GM12878 (cell line): ENCODE results near the gene ADAM15. TPM values are rescaled to one million over a fixed set of nuclear protein-coding genes. Genes with fewer than 3 reads are reported as not detected.

ENCODE experiments used
- E2F4 ChIP-seq: IDR thresholded peaks from 2 replicates; pipeline ENCODE4 v1.6.1; 2012; ENCODE audit warnings: low read depth, low read length, improper control_type of control experiment
- EZH2 ChIP-seq: IDR thresholded peaks from 2 replicates; pipeline ENCODE4 v1.6.1; 2012; ENCODE audit warnings: low read depth, mild to moderate bottlenecking, control low read depth, inconsistent platforms, low read length, borderline replicate concordance; ENCODE audit not compliant: control insufficient read depth
- HDAC6 ChIP-seq: fragments of 200-600 bp; sonication (generic); IDR thresholded peaks from one replicate; pipeline ENCODE4 v1.8.0; 2017; ENCODE audit warnings: antibody characterized with exemption; ENCODE audit not compliant: unreplicated experiment
- HSF1 ChIP-seq: fragments of 150-350 bp; IDR thresholded peaks from 2 replicates; pipeline ENCODE4 v1.6.1; 2014; ENCODE audit warnings: mild to moderate bottlenecking, low read depth, low read length
- IRF4 ChIP-seq: IDR thresholded peaks from 2 replicates; pipeline ENCODE4 v1.6.1; 2011; ENCODE audit warnings: low read depth, low read length
- MTA3 ChIP-seq: IDR thresholded peaks from 2 replicates; pipeline ENCODE4 v1.6.1; 2012; ENCODE audit warnings: low read length, inconsistent platforms, borderline replicate concordance
- MYB ChIP-seq: fragments of 150-350 bp; IDR thresholded peaks from 2 replicates; pipeline ENCODE4 v1.6.1; 2014; ENCODE audit warnings: mild to moderate bottlenecking, low read depth, low read length, borderline replicate concordance
- NR2C2 ChIP-seq: IDR thresholded peaks from 2 replicates; pipeline ENCODE4 v1.6.1; 2011; ENCODE audit warnings: borderline replicate concordance, low read depth; ENCODE audit not compliant: control insufficient read depth, insufficient read length
- REST ChIP-seq: IDR thresholded peaks from 2 replicates; pipeline ENCODE4 v1.6.1; 2012; ENCODE audit warnings: mild to moderate bottlenecking, low read depth, low read length
- TAF1 ChIP-seq: IDR thresholded peaks from 2 replicates; pipeline ENCODE4 v1.6.1; 2011; ENCODE audit warnings: mild to moderate bottlenecking, low read depth, low read length, borderline replicate concordance
- polyA plus RNA-seq, 11 experiments: library from polyadenylated mRNA; depleted of rRNA in 4 of 11; unstranded in 6 of 11; stranded (reverse) in 5 of 11; fragments of >200 nt; fragmentation: Nextera tagmentation in 4 of 11; fragmentation: Illumina TruSeq in 1 of 11; extraction: Ambion mirVana in 4 of 11; extraction: Trizol in 1 of 11; gene quantifications; 1 replicate in 1 of 11; 2 replicates in 10 of 11; pipeline versions ENCODE4 v1.2.1 to v1.2.3, GENCODE V29; 2011 to 2016; ENCODE audit warnings: inconsistent platforms in 2 of 11, missing spikeins in 2 of 11, low read depth in 1 of 11
- total RNA-seq, 4 experiments: library from RNA; depleted of rRNA in 3 of 4; stranded (reverse); fragments of >200 nt in 3 of 4; fragmentation: Illumina TruSeq in 1 of 4; extraction: Trizol in 1 of 4; gene quantifications; 2 replicates each; pipeline versions ENCODE4 v1.2.1 to v1.2.3, GENCODE V29; 2013 to 2021
- TF ChIP-seq, protein P1 (sequence below): fragments of 450-650 bp; IDR thresholded peaks from 2 replicates; pipeline ENCODE4 v1.6.1; 2016; ENCODE audit warnings: mild to moderate bottlenecking
- TF ChIP-seq, protein P2 (sequence below): fragments of 450-650 bp; IDR thresholded peaks from 2 replicates; pipeline ENCODE4 v1.6.1; 2017; ENCODE audit warnings: borderline replicate concordance
- TF ChIP-seq, protein P3 (sequence below): fragments of 450-650 bp; IDR thresholded peaks from 2 replicates; pipeline ENCODE4 v1.6.1; 2017; ENCODE audit warnings: antibody characterized with exemption, mild to moderate bottlenecking, moderate library complexity

The ADAM15 gene
- total and polyA plus RNA-seq, 10 of the 15 experiments (the other 5 are each of a cell fraction or from before 2014, with no cell fraction given) = 0.29 to 38.8 (median 14.7) TPM

DNA sequence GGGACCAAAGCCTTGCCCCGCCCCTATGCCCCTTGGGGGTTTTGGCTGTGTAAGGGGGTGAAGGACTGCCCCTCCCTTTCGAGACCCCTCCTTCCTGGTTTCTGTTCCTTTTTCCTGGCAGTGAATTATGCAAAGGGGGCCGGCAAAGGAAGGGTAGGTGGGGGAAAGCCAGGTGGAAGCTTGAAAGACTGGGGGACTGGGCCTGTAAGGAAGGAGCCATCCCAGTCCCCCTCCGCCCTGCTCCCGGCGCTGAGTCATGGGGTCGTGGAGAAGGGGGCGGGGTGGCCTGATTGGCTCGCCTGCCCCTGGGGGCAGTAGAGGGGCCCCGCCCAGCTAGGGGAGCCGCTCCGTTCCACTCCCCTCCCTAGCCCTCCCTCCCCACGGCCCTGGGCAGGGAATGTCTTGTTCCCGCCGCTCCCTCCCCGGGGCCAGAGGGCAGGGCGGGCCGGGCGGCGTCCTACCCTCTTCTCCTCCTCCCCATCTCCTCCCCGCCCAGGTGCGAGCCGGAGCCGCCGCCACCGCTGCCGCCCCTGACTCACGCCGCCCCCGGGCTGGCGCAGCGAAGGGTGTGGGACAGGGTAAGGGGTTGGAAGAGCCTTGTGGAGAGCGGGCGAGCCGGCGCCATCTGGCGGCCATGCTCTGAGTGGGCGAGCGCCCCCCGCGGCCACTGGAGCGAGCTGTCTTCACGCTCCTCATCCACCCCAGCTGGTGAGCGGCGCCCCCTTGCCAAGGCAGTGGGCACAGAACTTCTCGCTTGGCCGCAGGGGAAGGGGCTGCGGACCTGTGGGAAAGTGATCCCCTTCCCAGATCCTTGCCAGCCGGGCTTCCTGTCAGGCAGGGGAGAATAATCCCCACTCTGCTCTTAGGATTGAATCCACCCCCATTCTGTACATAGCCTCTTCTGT, 33.8 kb upstream of the ADAM15 start (continued):
- TF ChIP-seq E2F4 = no peak
- TF ChIP-seq, protein P1, sequence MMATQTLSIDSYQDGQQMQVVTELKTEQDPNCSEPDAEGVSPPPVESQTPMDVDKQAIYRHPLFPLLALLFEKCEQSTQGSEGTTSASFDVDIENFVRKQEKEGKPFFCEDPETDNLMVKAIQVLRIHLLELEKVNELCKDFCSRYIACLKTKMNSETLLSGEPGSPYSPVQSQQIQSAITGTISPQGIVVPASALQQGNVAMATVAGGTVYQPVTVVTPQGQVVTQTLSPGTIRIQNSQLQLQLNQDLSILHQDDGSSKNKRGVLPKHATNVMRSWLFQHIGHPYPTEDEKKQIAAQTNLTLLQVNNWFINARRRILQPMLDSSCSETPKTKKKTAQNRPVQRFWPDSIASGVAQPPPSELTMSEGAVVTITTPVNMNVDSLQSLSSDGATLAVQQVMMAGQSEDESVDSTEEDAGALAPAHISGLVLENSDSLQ = peak; percentile 33; the same call in 1 of the 2 replicates
- no peak for TF ChIP-seq TAF1
- peak; percentile 28; the same call in 1 of the 2 replicates for TF ChIP-seq IRF4
- TF ChIP-seq EZH2 = no peak
- TF ChIP-seq REST = no peak
- TF ChIP-seq HSF1 = no peak
- no peak for TF ChIP-seq MYB
- no peak for TF ChIP-seq HDAC6
- TF ChIP-seq, protein P2, sequence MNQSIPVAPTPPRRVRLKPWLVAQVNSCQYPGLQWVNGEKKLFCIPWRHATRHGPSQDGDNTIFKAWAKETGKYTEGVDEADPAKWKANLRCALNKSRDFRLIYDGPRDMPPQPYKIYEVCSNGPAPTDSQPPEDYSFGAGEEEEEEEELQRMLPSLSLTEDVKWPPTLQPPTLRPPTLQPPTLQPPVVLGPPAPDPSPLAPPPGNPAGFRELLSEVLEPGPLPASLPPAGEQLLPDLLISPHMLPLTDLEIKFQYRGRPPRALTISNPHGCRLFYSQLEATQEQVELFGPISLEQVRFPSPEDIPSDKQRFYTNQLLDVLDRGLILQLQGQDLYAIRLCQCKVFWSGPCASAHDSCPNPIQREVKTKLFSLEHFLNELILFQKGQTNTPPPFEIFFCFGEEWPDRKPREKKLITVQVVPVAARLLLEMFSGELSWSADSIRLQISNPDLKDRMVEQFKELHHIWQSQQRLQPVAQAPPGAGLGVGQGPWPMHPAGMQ = no peak
- TF ChIP-seq, protein P3, sequence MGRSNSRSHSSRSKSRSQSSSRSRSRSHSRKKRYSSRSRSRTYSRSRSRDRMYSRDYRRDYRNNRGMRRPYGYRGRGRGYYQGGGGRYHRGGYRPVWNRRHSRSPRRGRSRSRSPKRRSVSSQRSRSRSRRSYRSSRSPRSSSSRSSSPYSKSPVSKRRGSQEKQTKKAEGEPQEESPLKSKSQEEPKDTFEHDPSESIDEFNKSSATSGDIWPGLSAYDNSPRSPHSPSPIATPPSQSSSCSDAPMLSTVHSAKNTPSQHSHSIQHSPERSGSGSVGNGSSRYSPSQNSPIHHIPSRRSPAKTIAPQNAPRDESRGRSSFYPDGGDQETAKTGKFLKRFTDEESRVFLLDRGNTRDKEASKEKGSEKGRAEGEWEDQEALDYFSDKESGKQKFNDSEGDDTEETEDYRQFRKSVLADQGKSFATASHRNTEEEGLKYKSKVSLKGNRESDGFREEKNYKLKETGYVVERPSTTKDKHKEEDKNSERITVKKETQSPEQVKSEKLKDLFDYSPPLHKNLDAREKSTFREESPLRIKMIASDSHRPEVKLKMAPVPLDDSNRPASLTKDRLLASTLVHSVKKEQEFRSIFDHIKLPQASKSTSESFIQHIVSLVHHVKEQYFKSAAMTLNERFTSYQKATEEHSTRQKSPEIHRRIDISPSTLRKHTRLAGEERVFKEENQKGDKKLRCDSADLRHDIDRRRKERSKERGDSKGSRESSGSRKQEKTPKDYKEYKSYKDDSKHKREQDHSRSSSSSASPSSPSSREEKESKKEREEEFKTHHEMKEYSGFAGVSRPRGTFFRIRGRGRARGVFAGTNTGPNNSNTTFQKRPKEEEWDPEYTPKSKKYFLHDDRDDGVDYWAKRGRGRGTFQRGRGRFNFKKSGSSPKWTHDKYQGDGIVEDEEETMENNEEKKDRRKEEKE = no peak
- TF ChIP-seq MTA3 = no peak
- no peak for TF ChIP-seq NR2C2
